Endothelial cell of umbilical vein (primary cell): ENCODE data around the gene DUSP10. TPM values are rescaled to one million over a fixed set of nuclear protein-coding genes. Genes with fewer than 3 reads are reported as not detected.

Experiments
- BruUV-seq: library from RNA; stranded (reverse); fragments of 400-500 nt; replicated peaks from 2 replicates; lab custom pipeline; 2021; lab: Mats Ljungman, UMichigan
- CTCF ChIA-PET: fragments of 300-600, 350-600 bp; sonication (Branson Sonifier 250); formaldehyde crosslinking; loops from one replicate; lab custom pipeline; 2021; ENCODE audit warnings: antibody characterized with exemption, inconsistent platforms; lab: Charles Lee
- POLR2A ChIA-PET: fragments of 300-600, 350-600 bp; sonication (Branson Sonifier 250); formaldehyde crosslinking; loops from one replicate; lab custom pipeline; 2021; ENCODE audit warnings: antibody characterized with exemption, inconsistent platforms; lab: Charles Lee
- DNase-seq: peaks from one replicate; pipeline ENCODE4 v3.0.0-alpha.2; 2011; ENCODE audit warnings: low read depth, low spot score
- FAIRE-seq: peaks from 2 replicates; lab custom pipeline; 2011; peaks lifted over from hg19 to GRCh38; lab: Jason Lieb, UNC
- H2AFZ ChIP-seq: 2 replicates; pipeline ENCODE4 v1.6.0; 2012; ENCODE audit warnings: low read depth, low read length, control low read depth, inconsistent platforms
- H3K27ac ChIP-seq: 2 replicates; pipeline ENCODE4 v1.5.1; 2011; ENCODE audit warnings: low read depth, mild to moderate bottlenecking, control low read depth, low read length, moderate library complexity; ENCODE audit not compliant: insufficient read depth
- H3K27me3 ChIP-seq, 2 experiments: 2 replicates each; pipeline versions ENCODE4 v1.6.0 to v1.6.1; 2011; ENCODE audit warnings: low read length in 2 of 2, mixed read lengths in 1 of 2; ENCODE audit not compliant: control insufficient read depth in 2 of 2, insufficient read depth in 2 of 2
- H3K36me3 ChIP-seq, 2 experiments: 2 replicates in 1 of 2; 3 replicates in 1 of 2; pipeline ENCODE4 v1.5.1; 2011; ENCODE audit warnings: low read length in 2 of 2, mild to moderate bottlenecking in 1 of 2, moderate library complexity in 1 of 2; ENCODE audit not compliant: control insufficient read depth in 2 of 2, insufficient read depth in 2 of 2; ENCODE audit errors: extremely low read depth in 1 of 2
- H3K4me1 ChIP-seq: 3 replicates; pipeline ENCODE4 v1.5.1; 2011; ENCODE audit warnings: mild to moderate bottlenecking, low read length; ENCODE audit not compliant: control insufficient read depth, insufficient read depth; ENCODE audit errors: extremely low read depth
- H3K4me2 ChIP-seq: 2 replicates; pipeline ENCODE4 v1.6.1; 2011; ENCODE audit warnings: low read length, control low read depth, mixed read lengths; ENCODE audit not compliant: insufficient read depth
- H3K4me3 ChIP-seq, 3 experiments: fragments of 200-600 bp in 1 of 3; sonication (generic), shearing (Covaris generic) in 1 of 3; replicated peaks in 1 of 3; 2 replicates each; pipeline ENCODE4 v1.5.1; 2011 to 2016; ENCODE audit warnings: control low read depth in 3 of 3, low read length in 3 of 3, mild to moderate bottlenecking in 2 of 3, inconsistent platforms in 1 of 3, low read depth in 1 of 3, moderate library complexity in 1 of 3; ENCODE audit not compliant: insufficient read depth in 1 of 3
- H3K79me2 ChIP-seq: 2 replicates; pipeline ENCODE4 v1.6.0; 2012; ENCODE audit warnings: low read length, inconsistent platforms; ENCODE audit not compliant: control insufficient read depth, insufficient read depth
- H3K9ac ChIP-seq: replicated peaks from 2 replicates; pipeline ENCODE3; 2011; ENCODE audit warnings: low read length, control low read depth; ENCODE audit not compliant: insufficient read depth; ENCODE audit errors: extremely low read depth
- H3K9me1 ChIP-seq: replicated peaks from 3 replicates; pipeline ENCODE4 v1.6.0; 2011; ENCODE audit warnings: mild to moderate bottlenecking, low read length; ENCODE audit not compliant: control insufficient read depth, insufficient read depth; ENCODE audit errors: extremely low read depth
- H3K9me3 ChIP-seq: replicated peaks from 2 replicates; pipeline ENCODE4 v1.5.1; 2012; ENCODE audit warnings: low read length, inconsistent platforms; ENCODE audit not compliant: control insufficient read depth, insufficient read depth
- H4K20me1 ChIP-seq: replicated peaks from 2 replicates; pipeline ENCODE3; 2011; ENCODE audit warnings: mild to moderate bottlenecking, low read length; ENCODE audit not compliant: control insufficient read depth, insufficient read depth; ENCODE audit errors: extremely low read depth
- JUN ChIP-seq: IDR thresholded peaks from 2 replicates; pipeline ENCODE4 v1.6.1; 2011; ENCODE audit warnings: borderline replicate concordance, low read depth; ENCODE audit not compliant: insufficient read length, insufficient read depth
- POLR2AphosphoS5 ChIP-seq: IDR thresholded peaks from 2 replicates; pipeline ENCODE4 v1.6.1; 2012; ENCODE audit warnings: low read depth, mild to moderate bottlenecking, control low read depth, low read length, moderate library complexity; ENCODE audit not compliant: insufficient read depth
- dilution Hi-C: fragments of 300-500 bp; cut with MboI; formaldehyde crosslinking; loops from one replicate; pipeline ENCODE4 v1.15.0; 2019; ENCODE audit warnings: low sequenced_read_pairs; ENCODE audit not compliant: extremely low pct_ligation_motif_present
- intact Hi-C: fragments of 100-400 bp; cut with micrococcal nuclease; formaldehyde crosslinking; loops from one replicate; pipeline ENCODE4 v1.10.0; 2022
- polyA plus RNA-seq, 4 experiments: library from polyadenylated mRNA; depleted of rRNA in 3 of 4; stranded (reverse) in 3 of 4; unstranded in 1 of 4; fragments of >200 nt; gene quantifications; 2 replicates each; pipeline versions ENCODE4 v1.2.1 to v1.2.3, GENCODE V29; 2011 to 2012; ENCODE audit warnings: missing spikeins in 1 of 4
- total RNA-seq: library from RNA; stranded (reverse); gene quantifications from 2 replicates; pipeline ENCODE4 v1.2.3, GENCODE V29; 2021
- TF ChIP-seq, protein P1 (sequence below): IDR thresholded peaks from 2 replicates; pipeline ENCODE4 v1.6.1; 2011; ENCODE audit not compliant: insufficient read depth, insufficient read length
- TF ChIP-seq, protein P2 (sequence below), 2 donors: IDR thresholded peaks; 1 replicate in 1 of 2; 2 replicates in 1 of 2; pipeline ENCODE4 v1.5.1; 2011; ENCODE audit warnings: low read length in 2 of 2, mild to moderate bottlenecking in 2 of 2, moderate library complexity in 2 of 2, control low read depth in 1 of 2, inconsistent platforms in 1 of 2, low read depth in 1 of 2; ENCODE audit not compliant: insufficient read depth in 1 of 2; ENCODE audit errors: extremely low read depth in 1 of 2

Gene DUSP10
- total and polyA plus RNA-seq, 2 donors (not counting 3 experiments of a cell fraction or from before 2014, with no cell fraction given): 1.6 to 1.9 TPM

DNA sequence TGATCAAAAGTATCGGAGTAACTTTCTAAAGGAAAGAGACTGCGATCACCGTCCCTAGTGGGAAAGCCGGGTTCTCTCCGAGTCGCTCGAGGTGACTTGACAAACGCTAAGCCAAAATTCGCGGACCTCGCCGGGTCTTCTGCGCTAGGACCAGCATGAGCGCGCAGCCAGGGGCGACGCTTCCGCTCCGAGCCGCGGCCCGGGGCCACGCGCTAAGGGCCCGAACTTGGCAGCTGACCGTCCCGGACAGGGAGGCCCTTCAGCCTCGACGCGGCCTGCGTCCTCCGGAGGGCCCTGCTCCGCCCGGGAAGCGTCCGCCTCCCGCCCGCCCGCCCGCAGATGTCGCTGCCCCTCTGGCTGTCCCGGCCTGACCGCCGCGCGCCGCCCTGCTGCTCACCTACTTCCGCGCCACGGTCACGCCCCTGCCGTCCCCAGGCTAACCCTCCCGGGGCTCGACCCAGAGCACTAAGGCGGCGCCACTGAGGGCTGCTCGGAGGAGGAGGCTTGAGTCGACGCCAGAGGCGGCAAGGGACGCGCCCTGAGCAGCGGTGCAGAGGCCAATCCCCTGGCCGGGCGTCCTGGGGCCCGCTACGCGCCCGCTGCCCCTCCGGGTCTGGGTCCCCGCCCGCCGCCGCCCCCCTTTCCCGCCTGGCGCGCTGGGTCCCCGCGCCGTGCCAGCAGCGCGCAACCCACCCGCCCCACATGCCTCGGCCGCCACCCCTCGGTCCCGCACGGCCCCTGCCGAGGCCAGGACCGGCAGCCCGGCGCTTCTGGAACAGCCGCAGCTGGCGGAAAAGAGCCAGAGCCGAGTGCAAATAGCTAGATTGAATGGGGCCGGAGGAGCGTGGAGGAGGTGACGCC, 896 bp upstream of the DUSP10 start:
- FAIRE-seq: peak; percentile 15
- peak overlapping the region; percentile 82 for H3K4me2 ChIP-seq
- TF ChIP-seq JUN (no peak), POLR2AphosphoS5 (no peak)
- TF ChIP-seq, protein P1, sequence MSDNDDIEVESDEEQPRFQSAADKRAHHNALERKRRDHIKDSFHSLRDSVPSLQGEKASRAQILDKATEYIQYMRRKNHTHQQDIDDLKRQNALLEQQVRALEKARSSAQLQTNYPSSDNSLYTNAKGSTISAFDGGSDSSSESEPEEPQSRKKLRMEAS: no peak
- TF ChIP-seq, protein P2, sequence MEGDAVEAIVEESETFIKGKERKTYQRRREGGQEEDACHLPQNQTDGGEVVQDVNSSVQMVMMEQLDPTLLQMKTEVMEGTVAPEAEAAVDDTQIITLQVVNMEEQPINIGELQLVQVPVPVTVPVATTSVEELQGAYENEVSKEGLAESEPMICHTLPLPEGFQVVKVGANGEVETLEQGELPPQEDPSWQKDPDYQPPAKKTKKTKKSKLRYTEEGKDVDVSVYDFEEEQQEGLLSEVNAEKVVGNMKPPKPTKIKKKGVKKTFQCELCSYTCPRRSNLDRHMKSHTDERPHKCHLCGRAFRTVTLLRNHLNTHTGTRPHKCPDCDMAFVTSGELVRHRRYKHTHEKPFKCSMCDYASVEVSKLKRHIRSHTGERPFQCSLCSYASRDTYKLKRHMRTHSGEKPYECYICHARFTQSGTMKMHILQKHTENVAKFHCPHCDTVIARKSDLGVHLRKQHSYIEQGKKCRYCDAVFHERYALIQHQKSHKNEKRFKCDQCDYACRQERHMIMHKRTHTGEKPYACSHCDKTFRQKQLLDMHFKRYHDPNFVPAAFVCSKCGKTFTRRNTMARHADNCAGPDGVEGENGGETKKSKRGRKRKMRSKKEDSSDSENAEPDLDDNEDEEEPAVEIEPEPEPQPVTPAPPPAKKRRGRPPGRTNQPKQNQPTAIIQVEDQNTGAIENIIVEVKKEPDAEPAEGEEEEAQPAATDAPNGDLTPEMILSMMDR (IDR thresholded peaks at IDR 0.05; ENCODE audit: extremely low read depth in 1 of 2, insufficient read depth in 1 of 2, low read depth in 1 of 2, low read length in 2 of 2): peak in 1 of 2 donors; percentile 23
- CTCF ChIA-PET: interaction anchor here (0.8 to 3.5 kb wide), 23 partner anchors 11 to 479 kb away, joined by 3 to 13 read pairs (median 4); no protein-coding TSS in a partner anchor
- no peaks in the 10 kb centered on the region for H3K9me1 ChIP-seq
- peaks cover 13% of the 10 kb centered on the region for H3K4me1 ChIP-seq
- no peaks in the 10 kb centered on the region for H4K20me1 ChIP-seq
- POLR2A ChIA-PET: interaction anchor here (0.9 to 1.3 kb wide), 2 partner anchors 126 to 479 kb away, joined by 3 to 4 read pairs; no protein-coding TSS in a partner anchor
- TSS peak; percentile 75 for BruUV-seq
- H3K79me2 ChIP-seq: no peaks in the 10 kb centered on the region
- peak overlapping the region; percentile 94 for H3K27ac ChIP-seq
- no peaks in the 10 kb centered on the region for H3K9me3 ChIP-seq
- peaks cover 7 to 13% of the 10 kb centered on the region in 2 experiments for H3K27me3 ChIP-seq
- no peaks in the 10 kb centered on the region for H3K36me3 ChIP-seq
- H3K4me3 ChIP-seq: peak overlapping the region; percentile 37 to 71 (median 59)
- dilution Hi-C loops: no loop called here
- peak overlapping the region; percentile 91 for H3K9ac ChIP-seq
- DNase-seq: peak; percentile 50
- intact Hi-C loops: loop anchor here (1.0 to 10.0 kb wide), 16 partner anchors 20 to 932 kb away; no protein-coding TSS in a partner anchor
- H2AFZ ChIP-seq: peak overlapping the region; percentile 80
